ENCODE results near the gene PTPRG.

PTPRG gene

DNA sequence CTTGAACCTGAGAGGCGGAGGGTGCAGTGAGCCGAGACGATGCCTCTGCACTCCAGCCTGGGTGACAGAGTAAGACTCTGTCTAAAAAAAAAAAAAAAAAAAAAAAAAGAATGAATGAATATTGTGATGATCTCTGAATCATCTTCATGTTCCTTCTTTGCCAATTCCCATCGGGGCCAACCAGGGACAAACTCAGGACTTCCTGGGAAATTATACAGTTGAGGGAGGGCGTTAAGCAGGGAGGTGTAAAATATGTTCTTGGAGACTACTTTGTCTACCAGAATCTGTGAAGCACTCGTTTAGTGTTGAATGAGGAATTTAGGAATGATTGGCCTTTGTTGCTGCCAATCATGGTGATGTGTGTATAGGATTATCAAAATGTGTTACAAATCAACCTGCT, 210.6 kb downstream of the PTPRG start:
- no peak for DNase-seq

- DNase-seq, result no peak
Measured at GRCh38 chr3:61772456-61772855, 211.1 kb downstream of the PTPRG start.

DNA sequence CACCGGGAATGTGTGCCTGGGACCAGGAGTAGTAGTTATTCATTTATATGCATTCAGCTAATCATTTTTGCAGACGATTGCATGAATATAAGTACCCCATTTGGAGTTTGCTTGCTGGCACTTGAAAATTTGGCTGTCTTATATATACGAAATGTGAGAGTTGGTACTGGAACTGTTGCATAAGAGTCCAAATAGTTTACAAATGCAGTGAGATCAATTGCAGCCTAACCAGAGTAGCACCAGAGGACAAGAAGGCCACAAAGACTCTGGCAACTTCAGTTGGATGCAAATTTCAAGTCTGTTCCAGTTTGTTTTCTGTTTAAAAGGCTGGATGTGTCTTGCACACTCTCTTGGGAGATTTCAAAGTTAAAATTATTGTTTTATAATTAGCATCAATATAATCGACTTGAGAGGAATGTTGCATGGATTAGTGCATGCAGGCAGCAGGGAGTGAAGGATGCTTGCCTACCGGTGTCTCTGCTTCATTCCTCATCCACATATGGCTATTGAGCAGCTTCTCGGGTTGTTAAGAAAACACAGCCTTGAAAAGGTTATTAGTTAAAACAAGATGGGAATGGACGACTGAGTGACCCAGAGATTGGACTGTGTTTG, 213.0 kb downstream of the PTPRG start:
- no peak for DNase-seq

DNA sequence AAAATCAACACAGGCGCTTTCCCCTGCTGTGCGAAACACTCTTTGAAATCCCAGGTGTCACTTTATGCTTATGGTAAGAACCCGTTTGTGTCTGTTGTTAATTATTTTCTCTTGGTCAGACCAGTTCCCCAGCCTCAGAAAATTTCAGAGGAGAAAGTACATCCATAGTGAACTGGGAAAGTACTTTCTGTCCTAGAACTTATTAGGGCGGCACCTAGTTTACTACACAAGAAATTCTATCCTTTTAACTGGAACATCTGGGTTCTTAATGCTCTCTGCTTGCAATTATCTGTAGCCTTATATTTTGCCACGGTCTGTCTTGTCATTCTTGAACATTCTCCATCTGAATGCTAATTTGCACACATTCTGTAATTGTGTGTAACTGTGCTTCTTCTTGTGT, 215.0 kb downstream of the PTPRG start:
- no peak for DNase-seq

DNA sequence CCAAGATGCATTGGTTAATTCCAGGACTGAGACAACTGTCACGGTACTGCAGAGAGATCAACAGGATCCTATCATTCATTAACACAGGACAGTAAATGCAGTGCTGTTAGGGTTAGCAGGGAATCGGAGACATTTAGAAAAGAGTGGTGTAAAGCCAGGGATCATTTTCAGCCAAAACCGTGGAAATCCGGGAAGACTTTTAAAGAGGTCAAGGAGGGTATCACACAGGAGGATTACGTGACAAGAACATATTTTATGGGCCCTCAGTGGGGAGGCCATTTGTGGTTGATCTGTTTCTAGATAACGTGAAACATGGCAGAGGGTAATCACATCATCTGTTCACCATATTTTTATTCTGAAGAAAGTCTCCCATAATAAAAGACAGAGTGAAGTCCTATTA, 216.1 kb downstream of the PTPRG start:
- DNase-seq, result no peak

- DNase-seq, result no peak
Measured at GRCh38 chr3:61778095-61778494, 216.7 kb downstream of the PTPRG start.

DNA sequence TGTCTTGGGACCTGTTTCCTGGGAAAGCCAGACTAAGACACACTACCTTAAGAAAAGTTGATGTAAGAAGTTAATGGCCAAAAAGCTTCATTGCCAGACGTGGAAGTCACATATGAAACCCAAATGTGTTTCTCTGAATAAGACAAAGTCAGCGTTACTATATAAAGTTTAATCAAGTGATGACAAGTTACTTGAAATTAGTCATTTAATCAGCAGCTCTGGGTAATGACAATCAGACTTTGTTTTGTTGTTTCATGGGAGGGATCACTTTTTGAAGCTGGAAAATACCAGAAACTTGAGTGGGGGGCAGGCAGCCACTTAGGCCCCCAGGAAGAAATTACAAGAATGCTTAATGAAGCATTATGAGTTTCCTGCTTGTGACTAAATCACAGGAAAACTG, 218.6 kb downstream of the PTPRG start:
- DNase-seq, result no peak

GRCh38 chr3:61780455-61781228, 219.3 kb downstream of the PTPRG start:
- no peak for DNase-seq

GRCh38 chr3:61783993-61784718, 222.8 kb downstream of the PTPRG start:
- DNase-seq, result no peak

- no peak for DNase-seq
Measured at GRCh38 chr3:61788623-61789507, 227.5 kb downstream of the PTPRG start.

- DNase-seq, result no peak
Measured at GRCh38 chr3:61789861-61790260, 228.5 kb downstream of the PTPRG start.

GRCh38 chr3:61790411-61790810, 229.0 kb downstream of the PTPRG start:
- DNase-seq, result no peak

DNA sequence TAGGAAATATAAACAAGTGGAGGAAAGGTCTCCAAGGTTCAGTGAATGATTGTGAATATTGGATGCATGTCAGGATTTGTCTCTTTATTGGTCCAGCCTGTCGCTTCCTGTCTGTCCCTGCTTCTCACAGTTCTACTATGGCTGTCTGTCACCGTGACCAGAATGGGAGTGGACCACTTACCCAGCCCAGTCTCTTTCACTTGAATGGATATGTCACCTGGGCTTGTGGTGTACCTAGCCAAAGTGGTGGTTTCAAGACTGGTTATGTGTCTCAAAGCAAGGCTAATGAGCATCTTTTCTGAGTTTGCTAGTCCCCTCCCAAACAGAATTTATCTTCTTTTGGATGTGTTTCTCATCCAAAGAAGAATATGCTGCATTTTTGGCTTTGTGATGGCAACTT, 231.7 kb downstream of the PTPRG start:
- no peak for DNase-seq

DNA sequence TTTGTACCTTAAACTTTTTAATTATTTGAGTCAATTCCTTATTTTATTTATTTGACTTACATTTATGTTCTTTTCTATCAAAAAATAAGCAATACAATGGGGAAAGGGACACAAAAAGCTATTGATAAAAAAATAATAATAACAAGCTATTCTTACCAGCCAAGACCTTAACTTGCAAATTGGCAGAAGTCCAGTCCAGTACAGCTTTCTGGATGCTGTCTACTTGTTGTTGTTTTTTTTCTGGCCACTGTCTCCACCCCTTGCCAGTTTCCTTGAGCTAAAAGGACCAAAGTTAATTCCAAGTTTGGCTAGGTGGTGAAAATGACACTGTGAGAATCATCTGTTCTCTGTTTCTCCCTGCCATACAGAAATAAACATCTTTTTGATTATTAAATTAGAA, 232.2 kb downstream of the PTPRG start:
- no peak for DNase-seq

DNA sequence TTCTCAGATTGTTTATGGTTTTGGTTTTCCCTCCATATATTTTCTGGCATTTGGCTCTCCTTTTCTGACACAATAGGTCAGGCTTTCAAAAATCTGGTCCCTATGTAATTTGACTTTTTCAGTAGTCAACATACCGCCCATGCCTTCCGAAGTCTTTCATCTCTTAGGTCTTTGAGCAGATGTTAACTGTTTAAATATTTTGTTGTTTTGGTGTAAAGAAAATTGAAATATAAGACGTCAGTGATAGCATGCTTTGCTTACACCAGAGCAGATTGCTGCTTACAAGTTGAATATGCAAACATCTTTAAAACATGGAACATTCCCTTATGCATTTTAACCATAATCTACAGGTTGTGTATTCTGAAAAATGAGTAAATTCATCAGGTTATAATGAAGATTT, 233.0 kb downstream of the PTPRG start:
- no peak for DNase-seq

GRCh38 chr3:61794961-61795360, 233.6 kb downstream of the PTPRG start:
- no peak for DNase-seq

DNA sequence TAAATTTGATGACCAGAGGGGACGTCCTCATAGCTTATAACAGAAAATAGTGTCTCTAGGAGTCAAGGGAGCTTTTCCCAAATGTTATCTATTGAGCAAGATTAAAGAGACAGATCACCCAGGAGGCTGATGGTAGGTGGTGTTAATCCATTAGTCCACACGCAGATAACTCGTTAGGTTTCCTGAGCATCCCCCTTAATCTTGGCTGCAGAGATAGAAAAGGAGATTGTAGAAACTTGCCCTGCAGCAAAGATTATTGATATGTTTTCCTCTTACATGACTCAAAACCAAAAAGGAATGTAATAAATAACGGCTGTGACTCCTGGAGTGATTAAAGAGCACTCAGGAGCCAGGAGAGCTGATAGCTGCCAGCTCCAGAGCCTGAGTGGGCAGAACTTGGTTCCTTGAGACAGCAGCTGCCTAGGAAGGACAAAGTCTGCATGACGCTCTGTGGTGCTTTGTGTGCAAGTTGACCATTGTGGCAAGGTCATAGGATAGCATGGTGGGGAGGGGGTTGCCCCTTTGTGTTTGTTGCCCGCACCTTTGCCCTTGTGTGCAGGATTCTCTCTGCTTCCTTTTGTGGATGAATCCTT, 234.8 kb downstream of the PTPRG start:
- no peak for DNase-seq

- DNase-seq, result no peak
Measured at GRCh38 chr3:61796911-61797310, 235.5 kb downstream of the PTPRG start.

DNA sequence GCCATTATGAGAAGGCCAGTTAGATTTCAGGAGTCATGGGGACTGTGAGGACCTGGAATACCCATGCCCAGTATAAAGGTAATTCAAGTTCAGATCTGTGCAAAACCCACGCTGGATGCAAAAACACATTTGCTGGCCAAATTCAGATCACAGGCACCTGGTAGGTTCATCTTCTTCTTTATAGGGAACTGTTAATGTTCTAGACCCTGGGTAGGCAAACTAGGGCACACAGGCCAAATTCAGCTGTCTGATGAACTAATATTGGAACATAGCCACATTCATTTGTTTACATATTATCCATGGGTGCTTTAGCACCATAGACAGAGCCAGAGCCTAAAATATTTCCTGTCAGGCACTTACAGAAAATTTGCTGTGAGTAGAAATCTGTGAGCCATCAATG, 241.4 kb downstream of the PTPRG start:
- DNase-seq, result no peak

DNA sequence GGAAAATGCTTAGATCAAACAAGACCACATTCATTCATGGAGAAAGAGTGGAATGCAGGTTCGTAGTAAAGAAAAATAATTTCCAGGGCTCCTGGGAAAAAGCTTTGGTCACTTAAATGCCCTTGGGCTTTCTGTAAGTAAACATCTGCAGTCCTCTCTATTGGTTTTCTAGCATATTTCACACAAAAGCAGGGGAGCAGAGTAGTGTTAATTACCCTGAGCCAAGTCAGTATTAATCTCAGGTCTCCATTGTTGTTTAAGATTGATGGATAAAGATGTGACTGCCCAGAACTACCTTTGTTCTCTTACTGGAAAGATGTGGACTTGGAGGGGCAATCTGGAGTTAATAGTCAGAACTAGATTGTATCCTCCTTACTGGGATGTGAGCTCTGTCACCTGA, 242.6 kb downstream of the PTPRG start:
- no peak for DNase-seq

DNA sequence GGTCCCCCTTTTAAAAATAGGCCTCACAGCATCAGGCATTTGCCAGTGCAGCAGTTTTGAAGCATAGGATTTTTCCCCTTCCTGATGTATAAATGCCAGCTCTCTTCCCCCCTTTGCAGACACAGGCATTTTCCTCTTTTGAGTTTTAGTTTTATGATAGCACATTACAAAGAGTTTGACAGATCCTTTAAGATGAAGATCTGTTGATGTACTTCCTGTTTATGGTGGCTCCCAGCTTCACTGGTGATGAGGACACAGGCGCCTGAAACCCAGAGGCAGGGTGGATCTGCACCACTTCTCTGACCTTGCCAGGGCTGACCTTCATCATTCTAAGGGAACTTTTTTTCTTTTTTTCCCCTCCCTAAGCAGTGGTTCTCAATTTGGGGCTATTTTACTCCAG, 243.4 kb downstream of the PTPRG start:
- DNase-seq, result no peak

DNA sequence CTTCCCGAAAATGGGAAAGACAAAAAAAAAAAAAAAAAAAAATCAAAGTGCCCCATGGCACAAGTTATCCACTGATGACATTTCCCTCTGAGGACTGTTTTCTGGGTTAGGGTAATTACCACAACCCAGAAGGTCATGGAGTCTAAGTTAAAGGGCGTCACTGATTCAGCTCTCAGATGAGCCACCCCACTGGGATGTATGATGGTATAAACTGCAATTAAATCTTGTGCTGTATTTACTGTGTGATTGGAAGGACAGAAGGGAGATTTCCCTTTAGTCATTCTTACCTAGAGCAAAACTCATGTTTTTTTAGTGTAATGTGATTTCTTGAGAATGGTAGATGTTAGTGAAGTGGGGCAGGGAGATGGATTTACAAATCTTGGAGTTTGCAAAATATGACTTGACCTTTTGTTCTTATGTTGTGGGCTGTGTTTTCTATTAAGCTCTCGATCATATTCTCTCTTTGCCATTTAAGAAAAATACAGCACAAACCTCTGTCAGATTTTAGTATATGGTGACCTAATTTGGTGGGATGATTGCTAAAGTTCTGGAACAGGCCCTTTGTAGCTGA, 244.2 kb downstream of the PTPRG start:
- no peak for DNase-seq

All from suppressor macrophage (primary cell).